Lung (tissue), 12 donors: ENCODE data around the gene NACC1. TPM values are rescaled to one million over a fixed set of nuclear protein-coding genes. Genes with fewer than 3 reads are reported as not detected.

Experiments used
- ATAC-seq: fragments of 200-7000 bp; cut with Tn5 transposase; one replicate; pipeline ENCODE4 v1.9.1; 2020; ENCODE audit warnings: moderate number of reproducible peaks; ENCODE audit not compliant: insufficient read depth, low FRiP score
- DNase-seq, 3 donors: peaks; one replicate each; pipeline ENCODE4 v3.0.0-alpha.2; 2013 to 2017
- H3K27ac ChIP-seq, 2 donors: one replicate each; pipeline ENCODE4 v1.5.1; 2013; ENCODE audit warnings: mild to moderate bottlenecking in 2 of 2, moderate library complexity in 2 of 2, control low read depth in 1 of 2, inconsistent platforms in 1 of 2, low read depth in 1 of 2, low read length in 1 of 2
- H3K27me3 ChIP-seq, 3 donors: one replicate each; pipeline ENCODE4 v1.5.1; 2013; ENCODE audit warnings: low read length in 2 of 3; ENCODE audit not compliant: control insufficient read depth in 3 of 3, insufficient read depth in 3 of 3
- H3K36me3 ChIP-seq, 4 donors: one replicate each; pipeline ENCODE4 v1.5.1; 2013; ENCODE audit warnings: low read length in 4 of 4, mild to moderate bottlenecking in 1 of 4, moderate library complexity in 1 of 4; ENCODE audit not compliant: control insufficient read depth in 4 of 4, insufficient read depth in 4 of 4
- H3K4me1 ChIP-seq, 5 donors: one replicate each; pipeline ENCODE4 v1.5.1; 2013; ENCODE audit warnings: low read length in 5 of 5, mild to moderate bottlenecking in 2 of 5, moderate library complexity in 1 of 5; ENCODE audit not compliant: control insufficient read depth in 5 of 5, insufficient read depth in 5 of 5
- H3K4me3 ChIP-seq: one replicate; pipeline ENCODE4 v1.5.1; 2013; ENCODE audit warnings: mild to moderate bottlenecking, control low read depth, moderate library complexity
- H3K9ac ChIP-seq, 2 donors: one replicate each; pipeline ENCODE4 v1.5.1; 2013; ENCODE audit warnings: low read length in 2 of 2, control low read depth in 1 of 2; ENCODE audit not compliant: insufficient read depth in 1 of 2
- H3K9me3 ChIP-seq, 4 donors: one replicate each; pipeline ENCODE4 v1.5.1; 2013; ENCODE audit warnings: low read length in 3 of 4, mild to moderate bottlenecking in 1 of 4, moderate library complexity in 1 of 4; ENCODE audit not compliant: control insufficient read depth in 4 of 4, insufficient read depth in 3 of 4
- CTCF ChIP-seq: IDR thresholded peaks from 2 replicates; pipeline ENCODE4 v1.5.1; 2012; ENCODE audit warnings: mild to moderate bottlenecking; ENCODE audit errors: control extremely low read depth, extremely low read depth
- WGBS, 2 donors: extraction: QIAGEN DNeasy Blood & Tissue Kit; methylation state at CpG; one replicate each; pipeline ENCODE4 v1.1.7; 2013; 5-methylcytosine and 5-hydroxymethylcytosine counted together
- polyA plus RNA-seq, 2 donors: library from polyadenylated mRNA; stranded (reverse); fragments of 200-250 nt; gene quantifications; one replicate each; pipeline ENCODE4 v1.2.1, GENCODE V29; 2013
- total RNA-seq, 2 donors: library from RNA; depleted of rRNA in 1 of 2; stranded (reverse); fragments of >200 nt in 1 of 2; gene quantifications; one replicate each; pipeline ENCODE4 v1.2.1, GENCODE V29; 2014 to 2021
- donor health status: control.
- donor health status: control.
- donor health status: Bipolar disorder and iron deficiency.
- donor health status: healthy.
- donor health status: DM: yes; HTN: yes; CAD: no.

NACC1 gene
- total and polyA plus RNA-seq, 4 donors = 18.4 to 94.8 (median 58.2) TPM

- WGBS, 2 donors = 53 to 79% methylated on average over 1 of the region's 1 CpG
- Histone ChIP-seq H3K4me3 (no peak overlapping the region), H3K27me3 (no peaks in the 10 kb centered on the region), H3K9ac (no peak overlapping the region), H3K4me1 (peaks cover 0 to 4% (median 0%) of the 10 kb centered on the region in 5 donors), H3K36me3 (peaks cover 0 to 6% (median 0%) of the 10 kb centered on the region in 4 donors), H3K9me3 (no peaks in the 10 kb centered on the region), H3K27ac (no peak overlapping the region)
- no peak for ATAC-seq
- no peak for DNase-seq
- TF ChIP-seq CTCF = no peak
Observed at GRCh38 chr19:13128583-13128982, 10.5 kb downstream of the NACC1 start.

DNA sequence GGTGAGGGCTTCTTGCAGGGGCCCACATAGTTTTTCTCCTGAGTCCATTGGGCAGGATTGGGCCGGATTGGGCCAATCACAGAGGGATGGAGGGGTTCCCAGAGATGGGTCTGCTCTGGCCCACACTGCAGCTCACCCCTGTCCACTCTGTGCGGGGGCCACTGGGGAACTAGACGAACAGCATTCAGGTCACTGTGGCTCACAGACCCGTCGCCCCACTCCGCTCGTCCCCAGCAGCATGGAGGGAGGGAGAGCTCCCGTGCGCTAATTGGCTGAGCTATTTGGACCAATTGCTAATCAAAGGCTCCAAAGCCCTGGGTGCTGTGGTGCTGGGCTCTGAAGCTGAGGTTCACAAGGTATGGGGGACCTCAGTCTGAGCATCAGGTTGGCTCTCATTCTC, 11.3 kb downstream of the NACC1 start:
- no peaks in the 10 kb centered on the region for H3K27me3 ChIP-seq
- ATAC-seq (no peak), DNase-seq (no peak)
- peaks cover 0 to 6% (median 0%) of the 10 kb centered on the region in 4 donors for H3K36me3 ChIP-seq
- H3K4me1 ChIP-seq = peaks cover 0 to 7% (median 0%) of the 10 kb centered on the region in 5 donors
- WGBS, 2 donors = 93 to 95% methylated on average over 9 of the region's 9 CpGs
- H3K9me3 ChIP-seq = no peaks in the 10 kb centered on the region
- H3K9ac ChIP-seq = no peak overlapping the region
- no peak for TF ChIP-seq CTCF
- no peak overlapping the region for H3K27ac ChIP-seq
- H3K4me3 ChIP-seq = no peak overlapping the region

DNA sequence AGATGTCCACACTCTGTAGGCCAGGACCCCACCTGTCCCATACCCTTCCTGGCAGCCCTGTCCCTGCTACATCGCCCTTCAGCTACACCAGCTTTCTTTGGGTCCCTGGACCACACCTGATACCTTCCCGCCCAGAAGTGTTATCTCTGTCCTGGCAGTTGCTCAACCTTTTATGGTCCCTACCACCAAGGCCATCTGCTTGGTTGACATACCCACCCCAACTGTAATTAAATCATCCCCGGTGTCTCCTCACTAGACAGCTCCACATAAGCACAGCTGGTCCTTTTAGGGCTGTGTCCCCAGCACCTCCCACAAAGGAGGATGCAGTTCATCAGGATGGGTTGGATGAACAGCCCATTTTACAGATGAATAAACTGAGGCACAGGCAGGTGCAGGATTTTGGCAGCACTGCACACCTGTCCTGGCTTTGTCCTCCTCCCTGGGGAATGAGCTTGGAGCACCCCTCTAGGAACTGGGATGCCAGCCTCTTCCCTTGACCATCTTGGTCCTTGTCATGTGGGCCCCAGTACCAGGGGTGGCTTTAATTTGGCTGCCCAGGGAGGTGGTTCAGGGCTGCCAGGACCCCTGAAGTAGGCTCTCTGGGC, 12.9 kb downstream of the NACC1 start:
- H3K9ac ChIP-seq = no peak overlapping the region
- peaks cover 0 to 18% (median 0%) of the 10 kb centered on the region in 5 donors for H3K4me1 ChIP-seq
- H3K27ac ChIP-seq = no peak overlapping the region
- ATAC-seq = no peak
- H3K36me3 ChIP-seq = peaks cover 0 to 14% (median 2%) of the 10 kb centered on the region in 4 donors
- no peaks in the 10 kb centered on the region for H3K9me3 ChIP-seq
- no peak for DNase-seq
- WGBS, 2 donors = 96% methylated on average over 3 of the region's 3 CpGs
- TF ChIP-seq CTCF = no peak
- no peak overlapping the region for H3K4me3 ChIP-seq
- H3K27me3 ChIP-seq = no peaks in the 10 kb centered on the region
